Transverse colon (tissue), 4 donors: ENCODE results near the gene HIP1. TPM values are rescaled to one million over a fixed set of nuclear protein-coding genes. Genes with fewer than 3 reads are reported as not detected.
A peak's percentile ranks its signal among the peaks of the same experiment; 100 is the strongest.

ENCODE experiments used
- DNase-seq: peaks from one replicate; pipeline ENCODE4 v3.0.0-alpha.2; 2019
- H3K27ac ChIP-seq, 4 donors: fragments of 200-600 bp; sonication (generic); 2 replicates each; pipeline ENCODE4 v1.5.1; 2016 to 2018; ENCODE audit warnings: inconsistent platforms in 4 of 4
- H3K27me3 ChIP-seq: fragments of 200-600 bp; sonication (generic); 2 replicates; pipeline ENCODE4 v1.5.1; 2017; ENCODE audit warnings: inconsistent platforms
- H3K36me3 ChIP-seq, 4 donors: fragments of 200-600 bp; sonication (generic); 2 replicates each; pipeline ENCODE4 v1.5.1; 2017 to 2019; ENCODE audit warnings: inconsistent platforms in 4 of 4
- H3K4me1 ChIP-seq, 4 donors: fragments of 200-600 bp; sonication (generic); 2 replicates each; pipeline ENCODE4 v1.5.1; 2017 to 2020; ENCODE audit warnings: inconsistent platforms in 4 of 4
- H3K4me3 ChIP-seq, 4 donors: fragments of 200-600 bp; sonication (generic); 1 replicate in 1 of 4; 2 replicates in 3 of 4; pipeline versions ENCODE4 v1.5.1 to v1.6.1; 2017 to 2019; ENCODE audit warnings: inconsistent platforms in 4 of 4
- H3K9me3 ChIP-seq, 2 donors: fragments of 200-600 bp; sonication (generic); 2 replicates each; pipeline ENCODE4 v1.5.1; 2017 to 2019; ENCODE audit warnings: inconsistent platforms in 2 of 2
- CTCF ChIP-seq, 5 experiments: fragments of 200-600 bp in 3 of 5; fragments of 450-650 bp in 2 of 5; sonication (generic) in 3 of 5; IDR thresholded peaks; 1 replicate in 2 of 5; 2 replicates in 3 of 5; pipeline ENCODE4 v1.5.1; 2016 to 2017; ENCODE audit warnings: antibody characterized with exemption in 5 of 5, inconsistent platforms in 3 of 5, mild to moderate bottlenecking in 2 of 5, moderate library complexity in 1 of 5
- EP300 ChIP-seq: sonication (generic); formaldehyde crosslinking; IDR thresholded peaks from one replicate; pipeline ENCODE4 v1.6.1; 2017; ENCODE audit warnings: antibody characterized with exemption, low read depth
- POLR2A ChIP-seq: fragments of 450-650 bp; IDR thresholded peaks from one replicate; pipeline ENCODE4 v1.6.1; 2016; ENCODE audit warnings: antibody characterized with exemption, mild to moderate bottlenecking, moderate library complexity
- POLR2AphosphoS5 ChIP-seq, 3 donors: sonication (generic); formaldehyde crosslinking; IDR thresholded peaks; one replicate each; pipeline ENCODE4 v1.6.1; 2016; ENCODE audit warnings: antibody characterized with exemption in 3 of 3
- WGBS, 2 donors: methylation state at CpG; one replicate each; pipeline ENCODE4 v1.1.5; 2018; ENCODE audit warnings: low coverage in 1 of 2; 5-methylcytosine and 5-hydroxymethylcytosine counted together
- in situ Hi-C, 4 donors: fragments of 200-750 bp; cut with MboI; loops; one replicate each; pipeline versions ENCODE4 v1.15.0 to v1.15.1; 2017; ENCODE audit warnings: low sequenced_read_pairs in 3 of 4, low pct_ligation_motif_present in 1 of 4, low pct_unique_long_range_greater_than_20kb in 1 of 4
- intact Hi-C: fragments of 100-400 bp; cut with DNase I; formaldehyde crosslinking; loops from one replicate; pipeline ENCODE4 v1.15.1; 2023; ENCODE audit warnings: low total_unique reads
- total RNA-seq, 4 donors: library from RNA; depleted of rRNA; stranded (reverse); fragments of >200 nt; gene quantifications; one replicate each; pipeline ENCODE4 v1.1.0, GENCODE V29; 2016

Gene HIP1
- total RNA-seq, 4 donors from 2014 or later, result 3.7 to 20.1 (median 4.7) TPM

- TF ChIP-seq POLR2A, result no peak
- peak in 4 of 5 experiments; percentile 35 to 54 (median 39) for TF ChIP-seq CTCF (IDR thresholded peaks at IDR 0.05)
Measured at GRCh38 chr7:75756991-75757676, 18.4 kb upstream of the HIP1 start.

GRCh38 chr7:75756206-75756990 lies 17.7 kb upstream of the HIP1 start:
- Histone ChIP-seq H3K27ac (no peak overlapping the region), H3K9me3 (no peaks in the 10 kb centered on the region), H3K36me3 (no peaks in the 10 kb centered on the region), H3K27me3 (no peaks in the 10 kb centered on the region), H3K4me3 (no peak overlapping the region), H3K4me1 (no peaks in the 10 kb centered on the region)
- TF ChIP-seq EP300 (no peak), POLR2A (no peak), POLR2AphosphoS5 (IDR thresholded peaks at IDR 0.05) (no peak), CTCF (IDR thresholded peaks at IDR 0.05) (no peak)
- intact Hi-C loops, result no loop called here
- in situ Hi-C loops, result loop anchor here in 3 of 4 donors (10.0 to 25.0 kb wide), 3 partner anchors 219 to 694 kb away; partner anchors contain the start of gene RCC1L (in 1 of the 3)
- 63% methylated on average over 10 of the region's 10 CpGs; no CpG with 5 or more reads in 1 of the 2 donors for WGBS, 2 donors
- DNase-seq, result no peak

More at GRCh38 chr7:75756991-75757676, 18.4 kb upstream of the HIP1 start:
- no peak for DNase-seq
- no peak overlapping the region for H3K27ac ChIP-seq
- in situ Hi-C loops (loop anchor here in 3 of 4 donors (10.0 to 25.0 kb wide), 3 partner anchors 220 to 695 kb away; partner anchors contain the start of gene RCC1L (in 1 of the 3)), intact Hi-C loops (no loop called here)
- no peaks in the 10 kb centered on the region for H3K27me3 ChIP-seq
- no peaks in the 10 kb centered on the region for H3K4me1 ChIP-seq
- H3K9me3 ChIP-seq, result no peaks in the 10 kb centered on the region
- no peaks in the 10 kb centered on the region for H3K36me3 ChIP-seq
- WGBS, 2 donors, result 51 to 57% methylated on average over 2 to 6 of the region's 6 CpGs
- no peak overlapping the region for H3K4me3 ChIP-seq

- Histone ChIP-seq H3K27me3 (no peaks in the 10 kb centered on the region), H3K4me1 (peaks cover 0 to 22% (median 14%) of the 10 kb centered on the region in 4 donors), H3K36me3 (no peaks in the 10 kb centered on the region), H3K27ac (no peak overlapping the region), H3K4me3 (no peak overlapping the region), H3K9me3 (no peaks in the 10 kb centered on the region)
- 35 to 60% methylated on average over 1 to 4 of the region's 4 CpGs for WGBS, 2 donors
- in situ Hi-C loops (no loop called here), intact Hi-C loops (no loop called here)
- TF ChIP-seq POLR2AphosphoS5 (IDR thresholded peaks at IDR 0.05) (peak in 2 of 3 donors; percentile 27 to 64), CTCF (IDR thresholded peaks at IDR 0.05) (no peak)
- peak; percentile 17 for DNase-seq
Measured at GRCh38 chr7:75743455-75743859, 4.7 kb upstream of the HIP1 start.

GRCh38 chr7:75740846-75741497 lies 2.2 kb upstream of the HIP1 start:
- H3K9me3 ChIP-seq, result no peaks in the 10 kb centered on the region
- intact Hi-C loops, result no loop called here
- TF ChIP-seq POLR2AphosphoS5 (IDR thresholded peaks at IDR 0.05), result no peak
- no peak for TF ChIP-seq POLR2A
- TF ChIP-seq EP300, result no peak
- no peak for TF ChIP-seq CTCF (IDR thresholded peaks at IDR 0.05)
- H3K4me3 ChIP-seq, result no peak overlapping the region
- in situ Hi-C loops, result no loop called here
- H3K27me3 ChIP-seq, result no peaks in the 10 kb centered on the region
- 43 to 80% methylated on average over 1 to 13 of the region's 13 CpGs for WGBS, 2 donors
- H3K36me3 ChIP-seq, result no peaks in the 10 kb centered on the region
- peak; percentile 57 for DNase-seq
- H3K4me1 ChIP-seq, result peaks cover 0 to 33% (median 23%) of the 10 kb centered on the region in 4 donors
- peak overlapping the region in 3 of 4 donors; percentile 13 to 93 (median 48) for H3K27ac ChIP-seq
